OCI-LY7 (cell line): Measurements from ENCODE around the gene BPIFA3.

Experiments used
- CTCF ChIP-seq: fragments of 200-600 bp; sonication (generic); conservative IDR thresholded peaks from 2 replicates; pipeline ENCODE4 v1.5.1; 2014; ENCODE audit warnings: mild to moderate bottlenecking, antibody characterized with exemption, low read length, moderate library complexity, mixed read lengths
- EZH2phosphoT487 ChIP-seq: fragments of 200-600 bp; sonication (generic); IDR thresholded peaks from 2 replicates; pipeline ENCODE4 v1.6.1; 2018; ENCODE audit warnings: low read depth, borderline replicate concordance, mild to moderate bottlenecking, mixed run types, antibody characterized with exemption, low read length, moderate library complexity, mixed read lengths

DNA sequence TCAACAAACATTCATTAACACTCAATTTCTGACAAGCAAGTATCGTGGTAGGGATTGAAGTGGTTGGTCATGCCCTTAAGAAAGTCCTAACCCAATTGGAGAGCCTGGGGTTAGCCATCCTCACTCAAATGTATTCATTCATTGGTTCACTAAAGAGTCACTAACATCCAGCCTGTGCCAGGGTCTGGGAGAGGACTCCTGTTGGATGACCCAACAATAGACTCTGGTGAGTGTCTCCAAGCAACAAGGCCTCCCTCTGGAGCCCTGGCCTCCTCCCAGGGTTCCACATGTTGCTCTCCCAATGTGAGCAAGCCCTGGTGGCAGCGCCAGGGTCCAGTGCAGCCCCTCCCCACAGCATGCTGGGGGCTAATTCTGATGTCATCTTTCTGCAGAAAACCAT lies at the start of gene BPIFA3:
- no peak for TF ChIP-seq CTCF
- no peak for TF ChIP-seq EZH2phosphoT487
